Gastrocnemius medialis (tissue), 4 donors: Measurements from ENCODE around the gene S1PR3.

Source experiments
- POLR2A ChIP-seq, 2 donors: fragments of 450-650 bp; IDR thresholded peaks; one replicate each; pipeline ENCODE4 v1.6.1; 2017; ENCODE audit warnings: antibody characterized with exemption in 2 of 2, mild to moderate bottlenecking in 2 of 2, moderate library complexity in 2 of 2
- TF ChIP-seq, protein P1 (sequence below), 5 experiments: fragments of 450-650 bp in 3 of 5; fragments of 200-600 bp in 2 of 5; sonication (generic) in 2 of 5; IDR thresholded peaks in 4 of 5; conservative IDR thresholded peaks in 1 of 5; 1 replicate in 4 of 5; 2 replicates in 1 of 5; pipeline ENCODE4 v1.5.1; 2016 to 2019; ENCODE audit warnings: antibody characterized with exemption in 5 of 5, mild to moderate bottlenecking in 3 of 5, moderate library complexity in 3 of 5

DNA sequence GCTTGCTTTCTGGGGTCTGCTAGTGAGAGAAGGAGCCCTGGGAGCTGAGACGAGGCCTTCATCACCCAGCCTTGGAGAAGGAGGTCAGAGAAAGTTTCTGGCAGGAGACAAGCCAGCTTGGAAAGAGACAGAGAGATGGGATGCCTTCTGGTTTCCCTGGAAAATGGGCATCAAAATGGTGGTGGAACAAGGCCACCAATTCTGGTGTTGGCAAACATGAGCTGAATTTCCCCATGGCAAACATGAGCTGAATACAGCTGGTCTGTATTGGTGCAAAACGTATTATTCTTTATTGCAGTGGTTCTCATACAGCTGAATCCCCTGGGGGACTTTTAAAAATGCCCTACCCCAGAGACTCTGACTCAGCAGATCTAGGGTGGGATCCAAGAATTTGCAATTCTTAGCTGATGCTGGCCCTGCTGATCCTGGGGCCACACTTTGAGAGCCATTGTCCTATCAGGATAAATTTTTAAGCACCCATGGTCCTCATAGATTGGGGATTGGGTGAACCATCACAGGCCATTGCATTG is 39.1 kb upstream of the S1PR3 start:
- TF ChIP-seq, protein P1, sequence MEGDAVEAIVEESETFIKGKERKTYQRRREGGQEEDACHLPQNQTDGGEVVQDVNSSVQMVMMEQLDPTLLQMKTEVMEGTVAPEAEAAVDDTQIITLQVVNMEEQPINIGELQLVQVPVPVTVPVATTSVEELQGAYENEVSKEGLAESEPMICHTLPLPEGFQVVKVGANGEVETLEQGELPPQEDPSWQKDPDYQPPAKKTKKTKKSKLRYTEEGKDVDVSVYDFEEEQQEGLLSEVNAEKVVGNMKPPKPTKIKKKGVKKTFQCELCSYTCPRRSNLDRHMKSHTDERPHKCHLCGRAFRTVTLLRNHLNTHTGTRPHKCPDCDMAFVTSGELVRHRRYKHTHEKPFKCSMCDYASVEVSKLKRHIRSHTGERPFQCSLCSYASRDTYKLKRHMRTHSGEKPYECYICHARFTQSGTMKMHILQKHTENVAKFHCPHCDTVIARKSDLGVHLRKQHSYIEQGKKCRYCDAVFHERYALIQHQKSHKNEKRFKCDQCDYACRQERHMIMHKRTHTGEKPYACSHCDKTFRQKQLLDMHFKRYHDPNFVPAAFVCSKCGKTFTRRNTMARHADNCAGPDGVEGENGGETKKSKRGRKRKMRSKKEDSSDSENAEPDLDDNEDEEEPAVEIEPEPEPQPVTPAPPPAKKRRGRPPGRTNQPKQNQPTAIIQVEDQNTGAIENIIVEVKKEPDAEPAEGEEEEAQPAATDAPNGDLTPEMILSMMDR (IDR thresholded peaks at IDR 0.05 in 4 of 5, conservative IDR thresholded peaks at IDR 0.05 in 1 of 5), result no peak
- TF ChIP-seq POLR2A (IDR thresholded peaks at IDR 0.05), result no peak
